ENCODE data around the gene HIVEP3. TPM values are rescaled to one million over a fixed set of nuclear protein-coding genes. Genes with fewer than 3 reads are reported as not detected.
A peak's percentile ranks its signal among the peaks of the same experiment; 100 is the strongest.

HIVEP3 gene
- total RNA-seq, 1 donor from 2014 or later, result 2.9 TPM

GRCh38 chr1:41538741-41539417 lies 379.8 kb downstream of the HIVEP3 start:
- H3K27ac ChIP-seq, result no peak overlapping the region
- no peaks in the 10 kb centered on the region for H3K9me3 ChIP-seq
- TF ChIP-seq POLR2AphosphoS5 (IDR thresholded peaks at IDR 0.05; ENCODE audit: insufficient read depth in 1 of 2, low read depth in 1 of 2) (no peak), POLR2A (IDR thresholded peaks at IDR 0.05) (no peak), CTCF (IDR thresholded peaks at IDR 0.05) (no peak)
- H3K4me3 ChIP-seq, result no peak overlapping the region
- no peaks in the 10 kb centered on the region for H3K27me3 ChIP-seq
- no peaks in the 10 kb centered on the region for H3K36me3 ChIP-seq
- H3K4me1 ChIP-seq, result peaks cover 12% of the 10 kb centered on the region
- no peak for DNase-seq (ENCODE audit: extremely low spot score in 2 of 2)
- intact Hi-C loops (cut with DNase I), result no loop called here

- no peak for TF ChIP-seq CTCF (IDR thresholded peaks at IDR 0.05)
- no peak for TF ChIP-seq POLR2A (IDR thresholded peaks at IDR 0.05)
- peak in 1 of 2 donors; percentile 16 for TF ChIP-seq POLR2AphosphoS5 (IDR thresholded peaks at IDR 0.05; ENCODE audit: insufficient read depth in 1 of 2, low read depth in 1 of 2)
- Histone ChIP-seq H3K4me1 (peaks cover 12% of the 10 kb centered on the region), H3K27ac (no peak overlapping the region), H3K9me3 (no peaks in the 10 kb centered on the region), H3K27me3 (no peaks in the 10 kb centered on the region), H3K36me3 (no peaks in the 10 kb centered on the region), H3K4me3 (no peak overlapping the region)
- intact Hi-C loops (cut with DNase I), result no loop called here
- DNase-seq (ENCODE audit: extremely low spot score in 2 of 2), result no peak
Observed at GRCh38 chr1:41537788-41538351, 380.9 kb downstream of the HIVEP3 start.

- DNase-seq (ENCODE audit: extremely low spot score in 2 of 2), result no peak
- intact Hi-C loops (cut with DNase I), result no loop called here
- H3K27ac ChIP-seq, result no peak overlapping the region
Observed at GRCh38 chr1:41537251-41537650, 381.5 kb downstream of the HIVEP3 start.

GRCh38 chr1:41536361-41536802 lies 382.3 kb downstream of the HIVEP3 start:
- Histone ChIP-seq H3K4me1 (peaks cover 12% of the 10 kb centered on the region), H3K9me3 (no peaks in the 10 kb centered on the region), H3K27me3 (no peaks in the 10 kb centered on the region), H3K4me3 (no peak overlapping the region), H3K27ac (no peak overlapping the region), H3K36me3 (no peaks in the 10 kb centered on the region)
- no peak for DNase-seq (ENCODE audit: extremely low spot score in 2 of 2)
- TF ChIP-seq POLR2A (IDR thresholded peaks at IDR 0.05) (no peak), CTCF (IDR thresholded peaks at IDR 0.05) (no peak), POLR2AphosphoS5 (IDR thresholded peaks at IDR 0.05; ENCODE audit: insufficient read depth in 1 of 2, low read depth in 1 of 2) (no peak)
- intact Hi-C loops (cut with DNase I), result no loop called here

More at GRCh38 chr1:41537251-41537650, 381.5 kb downstream of the HIVEP3 start:
- H3K4me1 ChIP-seq, result peaks cover 12% of the 10 kb centered on the region
- no peak overlapping the region for H3K4me3 ChIP-seq
- H3K9me3 ChIP-seq, result no peaks in the 10 kb centered on the region
- no peaks in the 10 kb centered on the region for H3K36me3 ChIP-seq
- no peaks in the 10 kb centered on the region for H3K27me3 ChIP-seq
- TF ChIP-seq POLR2AphosphoS5 (IDR thresholded peaks at IDR 0.05; ENCODE audit: insufficient read depth in 1 of 2, low read depth in 1 of 2), result no peak
- no peak for TF ChIP-seq POLR2A (IDR thresholded peaks at IDR 0.05)
- TF ChIP-seq CTCF (IDR thresholded peaks at IDR 0.05), result no peak

GRCh38 chr1:41535716-41536115 lies 383.0 kb downstream of the HIVEP3 start:
- Histone ChIP-seq H3K4me1 (peaks cover 12% of the 10 kb centered on the region), H3K36me3 (no peaks in the 10 kb centered on the region), H3K4me3 (no peak overlapping the region), H3K27ac (no peak overlapping the region), H3K9me3 (no peaks in the 10 kb centered on the region), H3K27me3 (no peaks in the 10 kb centered on the region)
- intact Hi-C loops (cut with DNase I), result no loop called here
- no peak for DNase-seq (ENCODE audit: extremely low spot score in 2 of 2)
- TF ChIP-seq CTCF (IDR thresholded peaks at IDR 0.05) (no peak), POLR2AphosphoS5 (IDR thresholded peaks at IDR 0.05; ENCODE audit: insufficient read depth in 1 of 2, low read depth in 1 of 2) (no peak), POLR2A (IDR thresholded peaks at IDR 0.05) (no peak)
